Activated B cell treated with CpG ODN at 0.5 μM for 24 hours (primary cell): ENCODE results near the gene SLC25A24. TPM values are rescaled to one million over a fixed set of nuclear protein-coding genes. Genes with fewer than 3 reads are reported as not detected.
"Not testable (repeated sequence)": the region's sequence is repeated elsewhere in the genome, so short reads cannot be mapped to it uniquely, and the experiment has no call there.

Experiments
- ATAC-seq: fragments of 200-7000 bp; cut with Tn5 transposase; one replicate; pipeline ENCODE4 v1.10.0; 2021; ENCODE audit warnings: low read depth, mild to moderate bottlenecking, moderate library complexity
- CTCF ChIA-PET: fragments of 350-600 bp; sonication (Branson Sonifier 250); formaldehyde crosslinking; loops from one replicate; lab custom pipeline; 2021; ENCODE audit warnings: antibody characterized with exemption; lab: Charles Lee
- POLR2A ChIA-PET: fragments of 350-600 bp; sonication (Branson Sonifier 250); formaldehyde crosslinking; loops from one replicate; lab custom pipeline; 2021; ENCODE audit warnings: antibody characterized with exemption; lab: Charles Lee
- DNase-seq: peaks from one replicate; pipeline ENCODE4 v3.0.0; 2022
- H3K27ac Mint-ChIP-seq: one replicate; pipeline ENCODE4 v1.8.0; 2020; ENCODE audit warnings: mixed read lengths
- H3K27me3 Mint-ChIP-seq: one replicate; pipeline ENCODE4 v1.8.0; 2021; ENCODE audit warnings: mixed read lengths
- H3K36me3 Mint-ChIP-seq: one replicate; pipeline ENCODE4 v1.8.0; 2021; ENCODE audit warnings: low read depth, mixed read lengths
- H3K4me1 Mint-ChIP-seq: one replicate; pipeline ENCODE4 v1.8.0; 2021; ENCODE audit warnings: mixed read lengths
- H3K4me3 Mint-ChIP-seq: one replicate; pipeline ENCODE4 v1.8.0; 2020; ENCODE audit warnings: mild to moderate bottlenecking, mixed read lengths
- H3K9me3 Mint-ChIP-seq: one replicate; pipeline ENCODE4 v1.8.0; 2020; ENCODE audit warnings: mixed read lengths
- intact Hi-C: fragments of 100-400 bp; cut with micrococcal nuclease; formaldehyde crosslinking; loops from one replicate; pipeline ENCODE4 v1.15.1; 2024
- total RNA-seq: library from RNA; stranded (reverse); gene quantifications from 2 replicates; pipeline ENCODE4 v1.2.3, GENCODE V29; 2022
- TF ChIP-seq, protein P1 (sequence below): fragments of 200-600 bp; IDR thresholded peaks from one replicate; pipeline ENCODE4 v1.8.0; 2022; ENCODE audit warnings: antibody characterized with exemption, mild to moderate bottlenecking

SLC25A24 gene
- total RNA-seq, 1 donor from 2014 or later: 22.1 TPM

DNA sequence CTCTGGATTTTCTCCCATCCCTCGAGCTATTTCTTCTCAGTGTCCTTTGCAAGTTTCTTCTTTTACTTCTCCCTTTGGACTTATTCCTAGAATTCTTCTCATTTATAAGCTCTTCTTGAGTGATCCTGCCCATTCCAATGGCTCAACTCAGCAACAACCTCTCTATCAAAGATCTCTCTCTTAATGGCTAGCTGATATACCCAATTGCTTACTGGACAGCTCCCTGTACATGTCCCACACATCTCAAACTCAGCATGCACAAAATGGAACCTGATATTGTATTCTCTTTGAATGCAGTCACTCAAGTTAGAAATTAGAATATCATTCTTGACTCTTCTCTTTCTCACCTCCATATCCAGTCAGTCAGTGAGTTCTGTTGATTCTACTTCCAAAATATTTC is 48.6 kb downstream of the SLC25A24 start:
- peaks cover 47% of the 10 kb centered on the region for H3K36me3 Mint-ChIP-seq
- ChIA-PET POLR2A (no interaction called here), CTCF (interaction anchor here (1.1 to 2.2 kb wide), 2 partner anchors 26 to 369 kb away, joined by 3 to 6 read pairs; no protein-coding TSS in a partner anchor)
- intact Hi-C loops: no loop called here
- TF ChIP-seq, protein P1, sequence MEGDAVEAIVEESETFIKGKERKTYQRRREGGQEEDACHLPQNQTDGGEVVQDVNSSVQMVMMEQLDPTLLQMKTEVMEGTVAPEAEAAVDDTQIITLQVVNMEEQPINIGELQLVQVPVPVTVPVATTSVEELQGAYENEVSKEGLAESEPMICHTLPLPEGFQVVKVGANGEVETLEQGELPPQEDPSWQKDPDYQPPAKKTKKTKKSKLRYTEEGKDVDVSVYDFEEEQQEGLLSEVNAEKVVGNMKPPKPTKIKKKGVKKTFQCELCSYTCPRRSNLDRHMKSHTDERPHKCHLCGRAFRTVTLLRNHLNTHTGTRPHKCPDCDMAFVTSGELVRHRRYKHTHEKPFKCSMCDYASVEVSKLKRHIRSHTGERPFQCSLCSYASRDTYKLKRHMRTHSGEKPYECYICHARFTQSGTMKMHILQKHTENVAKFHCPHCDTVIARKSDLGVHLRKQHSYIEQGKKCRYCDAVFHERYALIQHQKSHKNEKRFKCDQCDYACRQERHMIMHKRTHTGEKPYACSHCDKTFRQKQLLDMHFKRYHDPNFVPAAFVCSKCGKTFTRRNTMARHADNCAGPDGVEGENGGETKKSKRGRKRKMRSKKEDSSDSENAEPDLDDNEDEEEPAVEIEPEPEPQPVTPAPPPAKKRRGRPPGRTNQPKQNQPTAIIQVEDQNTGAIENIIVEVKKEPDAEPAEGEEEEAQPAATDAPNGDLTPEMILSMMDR: no peak
- ATAC-seq (no peak), DNase-seq (no peak)
- H3K27ac Mint-ChIP-seq: no peak overlapping the region
- H3K9me3 Mint-ChIP-seq: peaks cover 3% of the 10 kb centered on the region
- H3K4me3 Mint-ChIP-seq: no peak overlapping the region
- no peaks in the 10 kb centered on the region for H3K4me1 Mint-ChIP-seq
- H3K27me3 Mint-ChIP-seq: no peaks in the 10 kb centered on the region

DNA sequence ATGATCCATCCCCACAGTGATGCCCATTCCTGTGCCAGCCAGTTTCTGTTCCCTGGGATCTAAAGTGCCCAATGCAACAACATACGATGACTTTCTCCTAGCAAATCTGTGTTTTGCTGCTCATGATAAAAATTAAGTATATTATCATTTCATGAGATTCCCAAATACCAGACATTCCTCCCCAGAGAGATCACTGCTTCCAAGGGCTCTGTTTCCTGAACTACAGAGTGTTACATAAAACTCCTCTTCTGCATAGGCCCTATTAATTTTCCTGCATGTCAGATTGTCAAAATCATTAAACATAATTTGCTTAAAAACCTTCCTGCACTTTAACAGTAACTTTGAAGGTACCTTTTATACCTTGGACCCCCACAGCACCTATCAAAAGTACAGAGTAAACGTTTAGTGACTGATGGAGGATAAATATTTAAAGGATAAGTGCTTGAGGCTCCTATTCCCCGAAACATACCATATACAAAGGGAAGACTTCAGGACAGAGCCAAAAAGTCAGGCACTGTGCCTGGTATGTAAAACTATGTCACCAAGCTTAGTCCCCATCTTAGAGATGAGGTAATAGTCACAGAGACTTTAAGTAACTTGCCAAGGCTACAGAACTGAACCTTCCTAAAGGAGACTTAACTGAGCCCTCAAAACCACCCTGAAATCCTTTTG is 50.2 kb downstream of the SLC25A24 start:
- no peak overlapping the region for H3K27ac Mint-ChIP-seq
- H3K27me3 Mint-ChIP-seq: no peaks in the 10 kb centered on the region
- ChIA-PET POLR2A (no interaction called here), CTCF (interaction anchor here (2.2 kb wide), 1 partner anchor 25 kb away, joined by 6 read pairs; no protein-coding TSS in a partner anchor)
- H3K9me3 Mint-ChIP-seq: peaks cover 3% of the 10 kb centered on the region
- intact Hi-C loops: no loop called here
- DNase-seq (no peak), ATAC-seq (no peak)
- H3K4me3 Mint-ChIP-seq: no peak overlapping the region
- H3K4me1 Mint-ChIP-seq: no peaks in the 10 kb centered on the region
- H3K36me3 Mint-ChIP-seq: peaks cover 43% of the 10 kb centered on the region
- TF ChIP-seq, protein P1: no peak

DNA sequence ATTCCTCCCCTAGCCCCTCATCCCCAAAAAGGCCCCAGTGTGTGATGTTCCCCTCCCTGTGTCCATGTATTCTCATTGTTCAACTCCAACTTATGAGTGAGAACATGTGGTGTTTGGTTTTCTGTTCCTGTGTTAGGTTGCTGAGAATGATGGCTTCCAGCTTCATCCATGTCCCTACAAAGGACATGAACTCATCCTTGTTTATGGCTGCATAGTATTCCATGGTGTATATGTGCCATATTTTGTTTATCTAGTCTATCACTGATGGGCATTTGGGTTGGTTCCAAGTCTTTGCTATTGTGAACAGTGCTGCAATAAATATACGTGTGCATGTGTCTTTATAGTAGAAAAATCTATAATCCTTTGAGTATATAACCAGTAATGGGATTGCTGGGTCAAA is 55.6 kb downstream of the SLC25A24 start:
- H3K9me3 Mint-ChIP-seq, DNase-seq, intact Hi-C loops, H3K27ac Mint-ChIP-seq, H3K4me1 Mint-ChIP-seq, CTCF ChIA-PET, POLR2A ChIA-PET, H3K27me3 Mint-ChIP-seq, ATAC-seq, H3K4me3 Mint-ChIP-seq: not testable (repeated sequence)
- H3K36me3 Mint-ChIP-seq: peaks cover 69% of the 10 kb centered on the region

DNA sequence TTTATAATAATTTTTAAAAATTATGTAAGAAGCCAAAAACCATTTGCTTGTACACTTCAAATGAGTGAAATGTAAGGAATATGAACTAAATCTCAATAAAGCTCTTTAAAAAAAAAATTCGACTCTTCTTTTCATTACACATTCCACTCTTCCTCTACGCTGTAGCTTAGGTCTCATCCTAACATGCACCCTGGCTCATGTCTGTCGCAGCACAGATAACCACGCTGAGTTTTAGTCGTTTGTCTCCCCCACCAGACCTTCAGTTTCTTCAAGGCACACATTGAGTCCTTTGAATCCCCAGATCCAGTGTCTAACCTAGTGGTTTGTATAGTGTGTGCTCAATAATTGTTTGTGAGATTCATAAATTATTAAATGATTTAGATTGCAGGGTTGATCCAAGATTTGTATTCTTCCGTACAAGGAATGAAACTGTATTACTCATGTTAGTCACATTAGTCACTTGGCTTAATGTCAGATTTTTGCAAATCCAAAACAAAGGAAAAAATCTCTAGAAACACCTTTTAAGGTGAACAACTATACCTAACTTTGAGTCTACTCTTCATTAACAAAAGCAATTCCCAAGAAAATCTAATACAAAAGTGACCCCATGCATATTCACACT is 57.3 kb downstream of the SLC25A24 start:
- Mint-ChIP-seq H3K36me3 (peaks cover 71% of the 10 kb centered on the region), H3K27ac (no peak overlapping the region), H3K4me1 (no peaks in the 10 kb centered on the region), H3K27me3 (no peaks in the 10 kb centered on the region), H3K9me3 (peaks cover 9% of the 10 kb centered on the region), H3K4me3 (no peak overlapping the region)
- CTCF ChIA-PET: no interaction called here
- no peak for ATAC-seq
- TF ChIP-seq, protein P1: no peak
- POLR2A ChIA-PET: no interaction called here
- intact Hi-C loops: no loop called here
- DNase-seq: no peak

DNA sequence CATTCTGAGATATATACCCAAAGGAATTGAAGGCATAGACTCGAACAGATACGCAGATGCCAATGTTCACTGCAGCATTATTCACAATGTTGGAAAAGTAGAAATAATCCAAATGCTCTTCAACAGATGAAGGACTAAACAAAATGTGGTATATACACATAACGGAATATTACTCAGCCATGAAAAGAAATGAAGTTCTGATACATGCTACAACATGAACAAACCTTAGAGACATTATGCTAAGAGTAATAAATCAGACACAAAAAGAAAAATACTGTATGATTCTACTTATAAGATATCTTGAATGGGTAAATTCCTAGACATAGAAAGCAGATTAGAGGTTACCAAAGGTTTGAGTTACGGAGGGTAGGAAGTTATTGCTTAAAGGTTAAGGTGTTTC is 57.9 kb downstream of the SLC25A24 start:
- no peak for ATAC-seq
- H3K9me3 Mint-ChIP-seq: peaks cover 7% of the 10 kb centered on the region
- H3K4me1 Mint-ChIP-seq: no peaks in the 10 kb centered on the region
- H3K4me3 Mint-ChIP-seq: no peak overlapping the region
- H3K27me3 Mint-ChIP-seq: no peaks in the 10 kb centered on the region
- TF ChIP-seq, protein P1: no peak
- intact Hi-C loops: no loop called here
- H3K36me3 Mint-ChIP-seq: peaks cover 70% of the 10 kb centered on the region
- DNase-seq: no peak
- ChIA-PET POLR2A (no interaction called here), CTCF (no interaction called here)
- H3K27ac Mint-ChIP-seq: no peak overlapping the region
